Liver (tissue), 9 donors: Measurements from ENCODE around the gene SLC12A8. TPM values are rescaled to one million over a fixed set of nuclear protein-coding genes. Genes with fewer than 3 reads are reported as not detected.

Experiments
- DNase-seq: peaks from one replicate; pipeline ENCODE4 v3.0.0-alpha.2; 2017; ENCODE audit warnings: low spot score
- H3K27ac ChIP-seq, 2 donors: one replicate each; pipeline ENCODE4 v1.7.0; 2013; ENCODE audit warnings: inconsistent platforms in 2 of 2, low read length in 2 of 2, control low read depth in 1 of 2, low read depth in 1 of 2, mild to moderate bottlenecking in 1 of 2
- H3K27me3 ChIP-seq, 4 donors: one replicate each; pipeline versions ENCODE4 v1.6.1 to v1.7.0; 2013; ENCODE audit warnings: low read length in 3 of 4, inconsistent platforms in 1 of 4, mild to moderate bottlenecking in 1 of 4, moderate library complexity in 1 of 4; ENCODE audit not compliant: control insufficient read depth in 4 of 4, insufficient read depth in 4 of 4
- H3K36me3 ChIP-seq, 4 donors: one replicate each; pipeline versions ENCODE4 v1.6.1 to v1.7.0; 2013; ENCODE audit warnings: low read length in 3 of 4, mild to moderate bottlenecking in 3 of 4, low read depth in 1 of 4, moderate library complexity in 1 of 4; ENCODE audit not compliant: control insufficient read depth in 4 of 4, insufficient read depth in 3 of 4
- H3K4me1 ChIP-seq, 4 donors: one replicate each; pipeline versions ENCODE4 v1.6.1 to v1.7.0; 2013; ENCODE audit warnings: low read length in 3 of 4, mild to moderate bottlenecking in 3 of 4, moderate library complexity in 1 of 4; ENCODE audit not compliant: control insufficient read depth in 4 of 4, insufficient read depth in 4 of 4
- H3K4me3 ChIP-seq, 3 donors: one replicate each; pipeline versions ENCODE4 v1.6.1 to v1.7.0; 2013; ENCODE audit warnings: low read length in 3 of 3, control low read depth in 1 of 3, low read depth in 1 of 3, mild to moderate bottlenecking in 1 of 3
- H3K9ac ChIP-seq, 2 donors: one replicate each; pipeline ENCODE4 v1.7.0; 2013; ENCODE audit warnings: low read length in 2 of 2, mild to moderate bottlenecking in 2 of 2, moderate library complexity in 2 of 2, control low read depth in 1 of 2, low read depth in 1 of 2
- H3K9me3 ChIP-seq, 4 donors: one replicate each; pipeline versions ENCODE4 v1.6.1 to v1.7.0; 2013; ENCODE audit warnings: low read length in 3 of 4; ENCODE audit not compliant: control insufficient read depth in 4 of 4
- ATF3 ChIP-seq: IDR thresholded peaks from 2 replicates; pipeline ENCODE4 v1.6.1; 2016; ENCODE audit warnings: antibody characterized with exemption
- EGR1 ChIP-seq, 2 donors: IDR thresholded peaks; 2 replicates each; pipeline ENCODE4 v1.6.1; 2016 to 2018; ENCODE audit warnings: antibody characterized with exemption in 2 of 2, low read depth in 2 of 2
- FOXA1 ChIP-seq: IDR thresholded peaks from 2 replicates; pipeline ENCODE4 v1.6.1; 2016; ENCODE audit warnings: antibody characterized with exemption
- FOXA2 ChIP-seq: IDR thresholded peaks from 2 replicates; pipeline ENCODE4 v1.6.1; 2016; ENCODE audit warnings: antibody characterized with exemption
- GABPA ChIP-seq, 2 donors: IDR thresholded peaks in 1 of 2; conservative IDR thresholded peaks in 1 of 2; 2 replicates each; pipeline ENCODE4 v1.6.1; 2016; ENCODE audit warnings: antibody characterized with exemption in 2 of 2, mild to moderate bottlenecking in 1 of 2, moderate library complexity in 1 of 2
- HNF4A ChIP-seq, 2 donors: conservative IDR thresholded peaks; 2 replicates each; pipeline ENCODE4 v1.6.1; 2016; ENCODE audit warnings: antibody characterized with exemption in 2 of 2, mild to moderate bottlenecking in 2 of 2
- HNF4G ChIP-seq: IDR thresholded peaks from 2 replicates; pipeline ENCODE4 v1.6.1; 2016; ENCODE audit warnings: antibody characterized with exemption
- JUND ChIP-seq, 2 donors: IDR thresholded peaks; 2 replicates each; pipeline ENCODE4 v1.6.1; 2016; ENCODE audit warnings: antibody characterized with exemption in 2 of 2
- NR2F2 ChIP-seq: IDR thresholded peaks from 2 replicates; pipeline ENCODE4 v1.6.1; 2016; ENCODE audit warnings: antibody characterized with exemption
- RAD21 ChIP-seq, 2 donors: IDR thresholded peaks; 2 replicates each; pipeline ENCODE4 v1.6.1; 2016; ENCODE audit warnings: antibody characterized with exemption in 2 of 2, mild to moderate bottlenecking in 2 of 2
- RXRA ChIP-seq, 2 donors: IDR thresholded peaks; 2 replicates each; pipeline ENCODE4 v1.6.1; 2017 to 2018; ENCODE audit warnings: antibody characterized with exemption in 2 of 2, mild to moderate bottlenecking in 1 of 2
- SP1 ChIP-seq: IDR thresholded peaks from 2 replicates; pipeline ENCODE4 v1.6.1; 2018; ENCODE audit warnings: antibody characterized with exemption, mild to moderate bottlenecking
- TAF1 ChIP-seq: conservative IDR thresholded peaks from 2 replicates; pipeline ENCODE4 v1.6.1; 2016; ENCODE audit warnings: antibody characterized with exemption, mild to moderate bottlenecking
- YY1 ChIP-seq: IDR thresholded peaks from 2 replicates; pipeline ENCODE4 v1.6.1; 2016; ENCODE audit warnings: antibody characterized with exemption, mild to moderate bottlenecking
- ZBTB33 ChIP-seq: IDR thresholded peaks from 2 replicates; pipeline ENCODE4 v1.6.1; 2016; ENCODE audit warnings: antibody characterized with exemption
- WGBS: extraction: QIAGEN DNeasy Blood & Tissue Kit; methylation state at CpG from one replicate; pipeline ENCODE4 v1.1.7; 2013; 5-methylcytosine and 5-hydroxymethylcytosine counted together
- polyA plus RNA-seq, 2 donors: library from polyadenylated mRNA; stranded (reverse) in 1 of 2; unstranded in 1 of 2; fragments of 200-250 nt in 1 of 2; fragments of >200 nt in 1 of 2; fragmentation: Nextera tagmentation in 1 of 2; extraction: Ambion mirVana in 1 of 2; gene quantifications; one replicate each; pipeline versions ENCODE4 v1.2.1 to v1.2.3, GENCODE V29; 2013 to 2015
- total RNA-seq, 2 donors: library from RNA; depleted of rRNA; stranded (reverse); fragments of >200 nt; gene quantifications; one replicate each; pipeline ENCODE4 v1.2.3, GENCODE V29; 2014
- TF ChIP-seq, protein P1 (sequence below): fragments of 150-350 bp; IDR thresholded peaks from 2 replicates; pipeline ENCODE4 v1.5.1; 2017; ENCODE audit warnings: improper control_type of control experiment, low read depth, low read length; ENCODE audit not compliant: missing input control
- TF ChIP-seq, protein P2 (sequence below): IDR thresholded peaks from 2 replicates; pipeline ENCODE4 v1.6.1; 2016; ENCODE audit warnings: antibody characterized with exemption
- TF ChIP-seq, protein P3 (sequence below): IDR thresholded peaks from 2 replicates; pipeline ENCODE4 v1.6.1; 2016; ENCODE audit warnings: antibody characterized with exemption, mild to moderate bottlenecking
- donor health status: healthy.
- donor health status: healthy.
- donor health status: healthy.
- donor health status: healthy.
- donor health status: healthy.

Gene SLC12A8
- total and polyA plus RNA-seq, 4 donors, result 2.7 to 20.3 (median 5.5) TPM

DNA sequence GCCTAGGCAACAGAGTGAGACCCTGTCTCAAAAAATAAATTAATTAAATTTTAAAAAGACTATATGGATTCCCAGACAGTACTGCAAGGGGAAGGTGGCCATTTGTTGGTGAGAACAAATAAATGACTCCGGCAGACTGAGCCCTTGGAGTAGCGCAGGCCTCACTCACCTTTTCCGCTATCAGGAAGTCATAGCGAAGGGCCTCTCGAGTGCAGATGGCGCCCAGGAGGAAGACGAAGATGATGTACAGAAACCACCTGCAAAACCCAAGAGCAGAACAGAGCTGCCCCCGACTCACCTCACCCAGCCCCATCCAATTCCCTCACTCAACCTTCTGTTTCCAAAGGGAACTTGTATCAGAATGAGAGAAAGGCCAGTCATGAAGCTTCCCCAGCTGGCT is 93.9 kb downstream of the SLC12A8 start:
- H3K36me3 ChIP-seq, result no peaks in the 10 kb centered on the region
- H3K4me3 ChIP-seq, result no peak overlapping the region
- peaks cover 0 to 5% (median 1%) of the 10 kb centered on the region in 4 donors for H3K4me1 ChIP-seq
- WGBS, result 94% methylated on average over 8 of the region's 8 CpGs
- TF ChIP-seq FOXA2 (no peak), HNF4A (conservative IDR thresholded peaks at IDR 0.05) (no peak), ATF3 (no peak), RAD21 (IDR thresholded peaks at IDR 0.05) (no peak), HNF4G (no peak), JUND (IDR thresholded peaks at IDR 0.05) (no peak), FOXA1 (no peak), GABPA (IDR thresholded peaks at IDR 0.05 in 1 of 2, conservative IDR thresholded peaks at IDR 0.05 in 1 of 2) (no peak), NR2F2 (no peak), RXRA (IDR thresholded peaks at IDR 0.05) (no peak), YY1 (no peak), ZBTB33 (no peak)
- TF ChIP-seq, protein P1, sequence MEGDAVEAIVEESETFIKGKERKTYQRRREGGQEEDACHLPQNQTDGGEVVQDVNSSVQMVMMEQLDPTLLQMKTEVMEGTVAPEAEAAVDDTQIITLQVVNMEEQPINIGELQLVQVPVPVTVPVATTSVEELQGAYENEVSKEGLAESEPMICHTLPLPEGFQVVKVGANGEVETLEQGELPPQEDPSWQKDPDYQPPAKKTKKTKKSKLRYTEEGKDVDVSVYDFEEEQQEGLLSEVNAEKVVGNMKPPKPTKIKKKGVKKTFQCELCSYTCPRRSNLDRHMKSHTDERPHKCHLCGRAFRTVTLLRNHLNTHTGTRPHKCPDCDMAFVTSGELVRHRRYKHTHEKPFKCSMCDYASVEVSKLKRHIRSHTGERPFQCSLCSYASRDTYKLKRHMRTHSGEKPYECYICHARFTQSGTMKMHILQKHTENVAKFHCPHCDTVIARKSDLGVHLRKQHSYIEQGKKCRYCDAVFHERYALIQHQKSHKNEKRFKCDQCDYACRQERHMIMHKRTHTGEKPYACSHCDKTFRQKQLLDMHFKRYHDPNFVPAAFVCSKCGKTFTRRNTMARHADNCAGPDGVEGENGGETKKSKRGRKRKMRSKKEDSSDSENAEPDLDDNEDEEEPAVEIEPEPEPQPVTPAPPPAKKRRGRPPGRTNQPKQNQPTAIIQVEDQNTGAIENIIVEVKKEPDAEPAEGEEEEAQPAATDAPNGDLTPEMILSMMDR, result no peak
- TF ChIP-seq, protein P2, sequence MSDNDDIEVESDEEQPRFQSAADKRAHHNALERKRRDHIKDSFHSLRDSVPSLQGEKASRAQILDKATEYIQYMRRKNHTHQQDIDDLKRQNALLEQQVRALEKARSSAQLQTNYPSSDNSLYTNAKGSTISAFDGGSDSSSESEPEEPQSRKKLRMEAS, result no peak
- DNase-seq, result no peak
- H3K9ac ChIP-seq, result no peak overlapping the region
- no peak overlapping the region for H3K27ac ChIP-seq
- no peaks in the 10 kb centered on the region for H3K27me3 ChIP-seq
- H3K9me3 ChIP-seq, result no peaks in the 10 kb centered on the region

DNA sequence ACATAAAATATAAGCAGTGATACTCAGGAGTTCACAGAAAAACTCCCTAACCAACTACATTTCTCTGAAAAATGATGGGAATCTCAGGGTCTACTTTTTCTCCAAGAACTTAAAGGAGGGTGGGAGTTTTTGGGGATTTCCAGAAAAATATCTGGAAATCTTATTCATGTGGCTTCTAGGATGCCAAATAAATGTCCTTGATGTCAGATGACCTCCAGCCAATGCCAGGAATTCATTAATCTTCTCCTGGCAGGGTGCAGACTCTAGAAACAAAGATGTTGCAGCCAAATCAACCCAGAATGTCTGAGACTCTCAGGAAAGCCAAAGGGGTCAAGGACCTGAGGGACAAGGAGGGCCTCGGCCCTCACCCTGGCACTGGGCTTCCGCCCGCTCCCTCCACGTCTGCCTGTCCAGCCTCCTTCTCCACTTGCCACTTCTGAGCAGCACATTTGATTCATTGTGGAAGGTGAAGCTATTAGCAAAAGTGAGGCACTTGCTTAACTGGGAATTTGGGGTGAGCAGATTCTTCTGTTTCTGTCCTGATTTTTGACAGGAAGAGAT is 94.8 kb downstream of the SLC12A8 start:
- H3K36me3 ChIP-seq, result no peaks in the 10 kb centered on the region
- DNase-seq, result no peak
- no peaks in the 10 kb centered on the region for H3K27me3 ChIP-seq
- peaks cover 0 to 5% (median 1%) of the 10 kb centered on the region in 4 donors for H3K4me1 ChIP-seq
- H3K4me3 ChIP-seq, result no peak overlapping the region
- 81% methylated on average over 4 of the region's 4 CpGs for WGBS
- no peak overlapping the region for H3K9ac ChIP-seq
- no peaks in the 10 kb centered on the region for H3K9me3 ChIP-seq
- H3K27ac ChIP-seq, result no peak overlapping the region
- TF ChIP-seq SP1, result no peak
- TF ChIP-seq RXRA (IDR thresholded peaks at IDR 0.05), result no peak
- no peak for TF ChIP-seq ZBTB33
- TF ChIP-seq RAD21 (IDR thresholded peaks at IDR 0.05), result no peak
- no peak for TF ChIP-seq HNF4G
- TF ChIP-seq FOXA2, result no peak
- TF ChIP-seq GABPA (IDR thresholded peaks at IDR 0.05 in 1 of 2, conservative IDR thresholded peaks at IDR 0.05 in 1 of 2), result no peak
- TF ChIP-seq JUND (IDR thresholded peaks at IDR 0.05), result no peak
- no peak for TF ChIP-seq NR2F2
- TF ChIP-seq FOXA1, result no peak
- TF ChIP-seq, protein P1, result no peak
- TF ChIP-seq, protein P3, sequence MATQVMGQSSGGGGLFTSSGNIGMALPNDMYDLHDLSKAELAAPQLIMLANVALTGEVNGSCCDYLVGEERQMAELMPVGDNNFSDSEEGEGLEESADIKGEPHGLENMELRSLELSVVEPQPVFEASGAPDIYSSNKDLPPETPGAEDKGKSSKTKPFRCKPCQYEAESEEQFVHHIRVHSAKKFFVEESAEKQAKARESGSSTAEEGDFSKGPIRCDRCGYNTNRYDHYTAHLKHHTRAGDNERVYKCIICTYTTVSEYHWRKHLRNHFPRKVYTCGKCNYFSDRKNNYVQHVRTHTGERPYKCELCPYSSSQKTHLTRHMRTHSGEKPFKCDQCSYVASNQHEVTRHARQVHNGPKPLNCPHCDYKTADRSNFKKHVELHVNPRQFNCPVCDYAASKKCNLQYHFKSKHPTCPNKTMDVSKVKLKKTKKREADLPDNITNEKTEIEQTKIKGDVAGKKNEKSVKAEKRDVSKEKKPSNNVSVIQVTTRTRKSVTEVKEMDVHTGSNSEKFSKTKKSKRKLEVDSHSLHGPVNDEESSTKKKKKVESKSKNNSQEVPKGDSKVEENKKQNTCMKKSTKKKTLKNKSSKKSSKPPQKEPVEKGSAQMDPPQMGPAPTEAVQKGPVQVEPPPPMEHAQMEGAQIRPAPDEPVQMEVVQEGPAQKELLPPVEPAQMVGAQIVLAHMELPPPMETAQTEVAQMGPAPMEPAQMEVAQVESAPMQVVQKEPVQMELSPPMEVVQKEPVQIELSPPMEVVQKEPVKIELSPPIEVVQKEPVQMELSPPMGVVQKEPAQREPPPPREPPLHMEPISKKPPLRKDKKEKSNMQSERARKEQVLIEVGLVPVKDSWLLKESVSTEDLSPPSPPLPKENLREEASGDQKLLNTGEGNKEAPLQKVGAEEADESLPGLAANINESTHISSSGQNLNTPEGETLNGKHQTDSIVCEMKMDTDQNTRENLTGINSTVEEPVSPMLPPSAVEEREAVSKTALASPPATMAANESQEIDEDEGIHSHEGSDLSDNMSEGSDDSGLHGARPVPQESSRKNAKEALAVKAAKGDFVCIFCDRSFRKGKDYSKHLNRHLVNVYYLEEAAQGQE, result no peak
- TF ChIP-seq YY1, result no peak
- TF ChIP-seq TAF1, result no peak
- TF ChIP-seq, protein P2, result no peak
- TF ChIP-seq EGR1 (IDR thresholded peaks at IDR 0.05; ENCODE audit: low read depth in 2 of 2), result no peak
